Esophagus squamous epithelium (tissue), 5 donors: ENCODE measurements around the gene HCFC2. TPM values are rescaled to one million over a fixed set of nuclear protein-coding genes. Genes with fewer than 3 reads are reported as not detected.
A peak's percentile ranks its signal among the peaks of the same experiment; 100 is the strongest.

Experiments used
- DNase-seq: peaks from one replicate; lab custom pipeline; 2025; lab: John Stamatoyannopoulos, UW
- H3K27ac ChIP-seq, 4 donors: fragments of 200-600 bp; sonication (generic); one replicate each; pipeline ENCODE4 v1.5.1; 2016 to 2019; ENCODE audit warnings: mild to moderate bottlenecking in 1 of 4
- H3K27me3 ChIP-seq, 4 donors: fragments of 200-600 bp; sonication (generic); 1 replicate in 3 of 4; 2 replicates in 1 of 4; pipeline versions ENCODE4 v1.5.1 to v1.6.0; 2017 to 2021; ENCODE audit warnings: antibody characterized with exemption in 1 of 4
- H3K36me3 ChIP-seq, 3 donors: fragments of 200-600 bp; sonication (generic); one replicate each; pipeline ENCODE4 v1.5.1; 2016 to 2019
- H3K4me1 ChIP-seq, 3 donors: fragments of 200-600 bp; sonication (generic); one replicate each; pipeline ENCODE4 v1.5.1; 2017 to 2019
- H3K4me3 ChIP-seq, 4 donors: fragments of 200-600 bp; sonication (generic); 1 replicate in 3 of 4; 2 replicates in 1 of 4; pipeline ENCODE4 v1.5.1; 2016 to 2019; ENCODE audit warnings: mild to moderate bottlenecking in 2 of 4, moderate library complexity in 1 of 4
- H3K9me3 ChIP-seq, 3 donors: fragments of 200-600 bp; sonication (generic); one replicate each; pipeline ENCODE4 v1.5.1; 2016 to 2019
- CTCF ChIP-seq, 6 experiments: fragments of 450-650 bp in 4 of 6; fragments of 200-600 bp in 2 of 6; sonication (generic) in 2 of 6; IDR thresholded peaks; one replicate each; pipeline ENCODE4 v1.5.1; 2016 to 2019; ENCODE audit warnings: antibody characterized with exemption in 6 of 6, mild to moderate bottlenecking in 4 of 6, moderate library complexity in 4 of 6
- POLR2A ChIP-seq, 4 donors: fragments of 450-650 bp; IDR thresholded peaks; one replicate each; pipeline ENCODE4 v1.6.1; 2017; ENCODE audit warnings: antibody characterized with exemption in 4 of 4, mild to moderate bottlenecking in 4 of 4, moderate library complexity in 3 of 4
- WGBS, 2 donors: methylation state at CpG; one replicate each; pipeline ENCODE4 v1.1.5; 2018; 5-methylcytosine and 5-hydroxymethylcytosine counted together
- intact Hi-C: fragments of 100-400 bp; cut with DNase I; formaldehyde crosslinking; loops from one replicate; pipeline ENCODE4 v1.15.0; 2022
- total RNA-seq, 4 donors: library from RNA; depleted of rRNA; stranded (reverse); fragments of >200 nt; gene quantifications; one replicate each; pipeline ENCODE4 v1.1.0, GENCODE V29; 2016
- donor health status: DM: yes; HTN: yes; CAD: no.

The HCFC2 gene
- total RNA-seq, 4 donors from 2014 or later = 10.1 to 17.7 (median 14.7) TPM

GRCh38 chr12:104063712-104064030, 660 bp upstream of the HCFC2 start:
- H3K36me3 ChIP-seq = peaks cover 0 to 22% (median 0%) of the 10 kb centered on the region in 3 donors
- H3K27me3 ChIP-seq = no peaks in the 10 kb centered on the region
- peaks cover 12 to 34% (median 14%) of the 10 kb centered on the region in 3 donors for H3K4me1 ChIP-seq
- no peak for DNase-seq
- intact Hi-C loops = loop anchor here (10.0 kb wide), 1 partner anchor 109 kb away; a partner anchor contains a TSS
- peak overlapping the region; percentile 90 to 94 (median 93) for H3K27ac ChIP-seq
- no peaks in the 10 kb centered on the region for H3K9me3 ChIP-seq
- WGBS, 2 donors = 0% methylated on average over 2 to 4 of the region's 7 CpGs
- peak overlapping the region; percentile 66 to 93 (median 87) for H3K4me3 ChIP-seq
- TF ChIP-seq CTCF (IDR thresholded peaks at IDR 0.05) (no peak), POLR2A (IDR thresholded peaks at IDR 0.05) (no peak)

GRCh38 chr12:104064842-104065427, 604 bp downstream of the HCFC2 start:
- no peaks in the 10 kb centered on the region for H3K9me3 ChIP-seq
- no peak for TF ChIP-seq CTCF (IDR thresholded peaks at IDR 0.05)
- no peak for TF ChIP-seq POLR2A (IDR thresholded peaks at IDR 0.05)
- peaks cover 12 to 34% (median 14%) of the 10 kb centered on the region in 3 donors for H3K4me1 ChIP-seq
- no peaks in the 10 kb centered on the region for H3K27me3 ChIP-seq
- H3K4me3 ChIP-seq = peak overlapping the region; percentile 66 to 93 (median 87)
- H3K27ac ChIP-seq = peak overlapping the region; percentile 90 to 94 (median 93)
- intact Hi-C loops = loop anchor here (10.0 kb wide), 1 partner anchor 110 kb away; a partner anchor contains a TSS
- peaks cover 0 to 33% (median 0%) of the 10 kb centered on the region in 3 donors for H3K36me3 ChIP-seq
- no peak for DNase-seq
- 0% methylated on average over 6 to 13 of the region's 41 CpGs for WGBS, 2 donors

- WGBS, 2 donors = 92 to 100% methylated on average over 1 to 2 of the region's 2 CpGs
- Histone ChIP-seq H3K27ac (no peak overlapping the region), H3K9me3 (no peaks in the 10 kb centered on the region), H3K36me3 (peaks cover 0 to 62% (median 0%) of the 10 kb centered on the region in 3 donors), H3K4me3 (no peak overlapping the region), H3K27me3 (no peaks in the 10 kb centered on the region), H3K4me1 (peaks cover 0 to 4% (median 0%) of the 10 kb centered on the region in 3 donors)
- no peak for TF ChIP-seq CTCF (IDR thresholded peaks at IDR 0.05)
- TF ChIP-seq POLR2A (IDR thresholded peaks at IDR 0.05) = no peak
- intact Hi-C loops = no loop called here
- DNase-seq = no peak
Observed at GRCh38 chr12:104072099-104072498, 7.8 kb downstream of the HCFC2 start.

- DNase-seq = no peak
- 100% methylated on average over 1 of the region's 1 CpG for WGBS, 2 donors
- H3K9me3 ChIP-seq = no peaks in the 10 kb centered on the region
- H3K36me3 ChIP-seq = peaks cover 0 to 58% (median 0%) of the 10 kb centered on the region in 3 donors
- TF ChIP-seq CTCF (IDR thresholded peaks at IDR 0.05) = no peak
- no peak for TF ChIP-seq POLR2A (IDR thresholded peaks at IDR 0.05)
- no peak overlapping the region for H3K27ac ChIP-seq
- intact Hi-C loops = no loop called here
- no peaks in the 10 kb centered on the region for H3K27me3 ChIP-seq
- no peaks in the 10 kb centered on the region for H3K4me1 ChIP-seq
- H3K4me3 ChIP-seq = no peak overlapping the region
Observed at GRCh38 chr12:104073699-104074098, 9.4 kb downstream of the HCFC2 start.

GRCh38 chr12:104079024-104079423, 14.7 kb downstream of the HCFC2 start:
- DNase-seq = no peak
- 78 to 80% methylated on average over 1 of the region's 1 CpG for WGBS, 2 donors
- TF ChIP-seq CTCF (IDR thresholded peaks at IDR 0.05) = no peak
- TF ChIP-seq POLR2A (IDR thresholded peaks at IDR 0.05) = no peak

More at GRCh38 chr12:104079024-104079423, 14.7 kb downstream of the HCFC2 start:
- H3K27ac ChIP-seq = no peak overlapping the region
- no peaks in the 10 kb centered on the region for H3K27me3 ChIP-seq
- H3K4me1 ChIP-seq = no peaks in the 10 kb centered on the region
- H3K4me3 ChIP-seq = no peak overlapping the region
- H3K9me3 ChIP-seq = no peaks in the 10 kb centered on the region
- intact Hi-C loops = no loop called here
- H3K36me3 ChIP-seq = peaks cover 8 to 49% (median 11%) of the 10 kb centered on the region in 3 donors
